ENCODE data around the gene TBCA. TPM values are rescaled to one million over a fixed set of nuclear protein-coding genes. Genes with fewer than 3 reads are reported as not detected.
"Not testable (repeated sequence)": the region's sequence is repeated elsewhere in the genome, so short reads cannot be mapped to it uniquely, and the experiment has no call there.

TBCA gene
- total and polyA plus RNA-seq, 9 donors, result 143 to 361 (median 255) TPM

DNA sequence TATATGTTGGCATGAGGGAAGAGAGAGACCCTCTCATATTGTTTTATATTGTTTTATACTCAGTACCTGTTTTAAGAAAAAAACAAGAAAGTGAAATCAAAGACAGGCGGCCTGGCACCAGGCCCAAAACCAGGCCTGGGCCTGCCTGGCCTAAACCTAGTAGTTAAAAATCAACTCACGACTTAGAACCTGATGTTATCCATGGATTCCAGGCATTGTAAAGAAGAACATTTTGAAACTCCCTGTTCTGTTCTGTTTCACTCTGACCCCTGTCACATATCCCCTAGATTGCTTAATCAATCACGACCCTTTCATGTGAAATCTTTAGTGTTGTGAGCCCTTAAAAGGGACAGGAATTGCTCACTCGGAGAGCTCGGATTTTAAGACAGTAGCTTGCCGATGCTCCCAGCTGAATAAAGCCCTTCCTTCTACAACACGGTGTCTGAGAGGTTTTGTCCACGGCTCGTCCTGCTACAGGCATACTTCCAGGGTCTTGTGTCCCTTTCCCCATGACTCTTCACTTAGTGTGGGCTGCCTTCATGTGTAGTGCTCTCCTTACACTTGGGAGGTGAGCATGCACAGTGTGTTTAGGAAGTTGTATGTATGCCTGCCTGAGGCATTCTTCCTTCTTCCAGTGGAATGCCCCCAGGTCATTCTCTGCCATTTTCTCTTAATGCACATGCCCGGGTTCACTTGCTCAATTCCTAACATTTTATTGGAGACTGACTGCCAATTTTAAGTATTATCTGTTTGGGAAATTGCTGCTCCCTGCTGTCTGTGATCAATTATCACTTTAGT is 17.8 kb downstream of the TBCA start:
- Histone ChIP-seq H3K9me3 (replicated peaks; ENCODE audit: control insufficient read depth, low read depth, low read length) (peaks cover 2% of the 10 kb centered on the region), H3K4me3 (ENCODE audit: low read length) (no peak overlapping the region), H3K27me3 (ENCODE audit: control insufficient read depth, insufficient read depth, low read length) (no peaks in the 10 kb centered on the region), H3K4me1 (ENCODE audit: control insufficient read depth, insufficient read depth, low read length) (no peaks in the 10 kb centered on the region), H3K27ac (ENCODE audit: low read length) (no peak overlapping the region), H3K36me3 (ENCODE audit: control insufficient read depth, insufficient read depth, low read length) (peaks cover 1% of the 10 kb centered on the region)
- no CpG with 5 or more reads among the region's 10 CpGs for WGBS (ENCODE audit: insufficient coverage)
- DNase-seq, result no peak

DNA sequence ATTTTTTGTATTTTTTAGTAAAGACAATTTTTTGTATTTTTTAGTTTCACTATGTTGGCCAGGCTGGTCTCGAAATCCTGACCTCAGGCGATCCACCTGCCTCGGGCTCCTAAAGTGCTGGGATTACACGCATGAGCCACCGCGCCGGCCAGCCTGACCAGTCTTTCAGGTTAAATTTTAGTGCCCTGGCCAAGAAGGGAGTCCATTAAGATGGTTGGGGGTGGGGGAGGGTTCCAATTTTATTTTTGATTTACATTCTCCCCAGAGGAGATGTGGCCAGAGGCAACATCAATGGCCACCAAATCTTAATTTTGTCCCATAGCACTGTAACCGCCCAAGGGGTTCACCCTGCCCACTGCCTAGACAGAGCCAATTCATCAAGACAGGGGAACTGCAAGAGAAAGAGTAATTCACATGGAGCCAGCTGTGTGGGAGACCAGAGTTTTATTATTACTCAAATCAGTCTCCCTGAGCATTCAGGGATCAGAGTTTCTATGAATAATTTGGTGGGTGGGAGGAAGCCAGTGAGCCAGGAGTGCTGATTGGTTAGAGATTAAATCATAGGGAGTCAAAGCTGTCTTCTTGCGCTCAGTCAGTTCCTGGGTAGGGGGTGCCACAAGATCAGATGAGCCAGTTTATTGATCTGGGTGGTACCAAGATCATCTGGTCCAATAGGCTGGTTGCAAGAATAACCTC is 24.7 kb downstream of the TBCA start:
- no peaks in the 10 kb centered on the region for H3K36me3 ChIP-seq (ENCODE audit: control insufficient read depth, insufficient read depth, low read length)
- no peak overlapping the region for H3K27ac ChIP-seq (ENCODE audit: low read length)
- no peak overlapping the region for H3K4me3 ChIP-seq (ENCODE audit: low read length)
- no peaks in the 10 kb centered on the region for H3K27me3 ChIP-seq (ENCODE audit: control insufficient read depth, insufficient read depth, low read length)
- H3K4me1 ChIP-seq (ENCODE audit: control insufficient read depth, insufficient read depth, low read length), result no peaks in the 10 kb centered on the region
- DNase-seq, result no peak
- 85% methylated on average over 5 of the region's 9 CpGs for WGBS (ENCODE audit: insufficient coverage)
- H3K9me3 ChIP-seq (replicated peaks; ENCODE audit: control insufficient read depth, low read depth, low read length), result no peaks in the 10 kb centered on the region

DNA sequence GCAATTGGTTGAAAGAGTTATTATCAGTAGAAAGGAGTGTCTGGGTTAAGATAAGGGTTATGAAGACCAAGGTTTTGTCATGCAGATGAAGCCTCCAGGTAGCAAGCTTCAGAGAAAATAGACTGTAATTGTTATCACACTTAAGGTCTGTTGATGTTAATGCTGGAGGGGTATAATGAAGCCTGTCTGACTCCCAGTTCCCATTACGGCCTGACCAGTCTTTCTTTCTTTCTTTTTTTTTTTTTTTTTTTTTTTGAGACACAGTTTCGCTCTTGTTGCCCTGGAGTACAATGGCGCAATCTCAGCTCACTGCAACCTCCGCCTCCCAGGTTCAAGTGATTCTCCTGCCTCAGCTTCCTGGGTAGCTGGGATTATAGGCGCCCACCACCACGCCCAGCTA is 25.2 kb downstream of the TBCA start:
- H3K27ac ChIP-seq (ENCODE audit: low read length); H3K27me3 ChIP-seq (ENCODE audit: control insufficient read depth, insufficient read depth, low read length); H3K9me3 ChIP-seq (replicated peaks; ENCODE audit: control insufficient read depth, low read depth, low read length); H3K4me3 ChIP-seq (ENCODE audit: low read length); H3K4me1 ChIP-seq (ENCODE audit: control insufficient read depth, insufficient read depth, low read length); DNase-seq; H3K36me3 ChIP-seq (ENCODE audit: control insufficient read depth, insufficient read depth, low read length): not testable (repeated sequence)
- 92% methylated on average over 2 of the region's 6 CpGs for WGBS (ENCODE audit: insufficient coverage)

GRCh38 chr5:77748160-77748559 is 28.0 kb downstream of the TBCA start:
- H3K27ac ChIP-seq (ENCODE audit: low read length), result no peak overlapping the region
- peaks cover 2% of the 10 kb centered on the region for H3K4me1 ChIP-seq (ENCODE audit: control insufficient read depth, insufficient read depth, low read length)
- no peaks in the 10 kb centered on the region for H3K9me3 ChIP-seq (replicated peaks; ENCODE audit: control insufficient read depth, low read depth, low read length)
- no CpG with 5 or more reads among the region's 2 CpGs for WGBS (ENCODE audit: insufficient coverage)
- H3K36me3 ChIP-seq (ENCODE audit: control insufficient read depth, insufficient read depth, low read length), result no peaks in the 10 kb centered on the region
- no peaks in the 10 kb centered on the region for H3K27me3 ChIP-seq (ENCODE audit: control insufficient read depth, insufficient read depth, low read length)
- no peak for DNase-seq
- H3K4me3 ChIP-seq (ENCODE audit: low read length), result no peak overlapping the region

GRCh38 chr5:77744116-77744515 is 32.0 kb downstream of the TBCA start:
- H3K27me3 ChIP-seq (ENCODE audit: control insufficient read depth, insufficient read depth, low read length), result no peaks in the 10 kb centered on the region
- H3K36me3 ChIP-seq (ENCODE audit: control insufficient read depth, insufficient read depth, low read length), result no peaks in the 10 kb centered on the region
- no peak overlapping the region for H3K27ac ChIP-seq (ENCODE audit: low read length)
- WGBS (ENCODE audit: insufficient coverage), result 88% methylated on average over 1 of the region's 2 CpGs
- no peak for DNase-seq
- H3K4me3 ChIP-seq (ENCODE audit: low read length), result no peak overlapping the region
- peaks cover 2% of the 10 kb centered on the region for H3K4me1 ChIP-seq (ENCODE audit: control insufficient read depth, insufficient read depth, low read length)
- no peaks in the 10 kb centered on the region for H3K9me3 ChIP-seq (replicated peaks; ENCODE audit: control insufficient read depth, low read depth, low read length)

DNA sequence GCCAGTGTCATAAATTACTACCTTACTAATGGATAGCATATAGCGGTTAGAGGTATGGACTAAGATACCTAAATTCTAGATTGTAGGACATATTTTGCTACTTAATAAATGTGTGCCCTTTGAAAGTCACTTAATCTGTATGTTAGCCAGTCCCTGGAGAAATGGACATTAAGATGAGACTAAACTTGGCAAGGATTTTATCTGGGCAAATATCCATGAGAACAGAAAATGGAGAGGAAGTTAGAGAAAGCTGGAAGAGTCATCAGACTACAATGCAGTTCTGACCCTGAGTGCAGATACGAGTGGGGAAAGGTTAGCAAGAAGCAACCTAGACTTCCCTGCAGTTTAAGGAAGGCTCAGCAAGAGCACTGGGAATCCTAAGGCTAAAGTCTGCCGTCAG is 33.0 kb downstream of the TBCA start:
- Histone ChIP-seq H3K36me3 (ENCODE audit: control insufficient read depth, insufficient read depth, low read length) (no peaks in the 10 kb centered on the region), H3K4me1 (ENCODE audit: control insufficient read depth, insufficient read depth, low read length) (peaks cover 2% of the 10 kb centered on the region), H3K27ac (ENCODE audit: low read length) (no peak overlapping the region), H3K4me3 (ENCODE audit: low read length) (no peak overlapping the region), H3K27me3 (ENCODE audit: control insufficient read depth, insufficient read depth, low read length) (no peaks in the 10 kb centered on the region), H3K9me3 (replicated peaks; ENCODE audit: control insufficient read depth, low read depth, low read length) (no peaks in the 10 kb centered on the region)
- peak; percentile 11 for DNase-seq
- WGBS (ENCODE audit: insufficient coverage), result 55% methylated on average over 2 of the region's 3 CpGs

DNA sequence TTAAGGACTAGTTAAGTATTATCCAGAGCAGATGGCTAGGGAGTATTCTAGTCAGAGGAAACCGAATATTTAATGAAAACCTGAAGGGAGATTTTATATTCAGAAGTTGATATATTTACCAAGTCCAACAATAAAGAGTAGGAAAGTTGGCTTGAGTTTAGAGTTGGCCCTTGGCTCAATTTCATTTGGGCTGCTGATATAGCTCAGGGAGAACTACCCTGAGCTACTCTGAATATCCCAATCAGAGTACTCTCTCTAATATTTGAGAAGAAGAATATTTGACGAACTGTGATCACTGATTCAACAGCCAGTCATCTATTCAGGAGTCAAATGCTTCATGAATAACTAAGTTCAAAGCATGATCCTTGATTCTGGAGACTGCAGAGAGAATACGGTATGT is 34.5 kb downstream of the TBCA start:
- Histone ChIP-seq H3K4me1 (ENCODE audit: control insufficient read depth, insufficient read depth, low read length) (peaks cover 2% of the 10 kb centered on the region), H3K4me3 (ENCODE audit: low read length) (no peak overlapping the region), H3K9me3 (replicated peaks; ENCODE audit: control insufficient read depth, low read depth, low read length) (no peaks in the 10 kb centered on the region), H3K27ac (ENCODE audit: low read length) (no peak overlapping the region), H3K27me3 (ENCODE audit: control insufficient read depth, insufficient read depth, low read length) (no peaks in the 10 kb centered on the region), H3K36me3 (ENCODE audit: control insufficient read depth, insufficient read depth, low read length) (no peaks in the 10 kb centered on the region)
- WGBS (ENCODE audit: insufficient coverage), result 100% methylated on average over 1 of the region's 3 CpGs
- DNase-seq, result peak; percentile 5

DNA sequence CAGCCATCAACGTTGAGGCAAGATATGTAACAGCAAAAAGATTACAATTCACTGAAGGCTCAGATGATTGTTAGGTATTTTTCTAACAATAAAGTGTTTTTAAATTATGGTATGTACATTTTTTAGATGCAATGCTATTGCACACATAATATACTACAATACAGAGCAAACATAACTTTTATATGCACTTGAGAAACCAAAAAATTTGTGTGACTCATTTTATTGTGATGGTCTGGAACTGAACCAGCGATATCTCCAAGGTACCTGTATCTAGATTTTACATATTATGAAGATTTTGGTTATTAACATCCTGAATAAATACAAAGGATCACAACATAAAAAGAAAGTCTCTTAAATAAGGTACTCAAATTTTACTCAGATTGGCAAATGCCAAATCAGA is 41.3 kb downstream of the TBCA start:
- Histone ChIP-seq H3K36me3 (ENCODE audit: control insufficient read depth, insufficient read depth, low read length) (no peaks in the 10 kb centered on the region), H3K9me3 (replicated peaks; ENCODE audit: control insufficient read depth, low read depth, low read length) (peaks cover 3% of the 10 kb centered on the region), H3K27me3 (ENCODE audit: control insufficient read depth, insufficient read depth, low read length) (no peaks in the 10 kb centered on the region), H3K27ac (ENCODE audit: low read length) (no peak overlapping the region), H3K4me1 (ENCODE audit: control insufficient read depth, insufficient read depth, low read length) (no peaks in the 10 kb centered on the region), H3K4me3 (ENCODE audit: low read length) (no peak overlapping the region)
- WGBS (ENCODE audit: insufficient coverage), result no CpG with 5 or more reads among the region's 2 CpGs
- DNase-seq, result no peak

- Histone ChIP-seq H3K4me3 (ENCODE audit: low read length) (no peak overlapping the region), H3K9me3 (replicated peaks; ENCODE audit: control insufficient read depth, low read depth, low read length) (peaks cover 3% of the 10 kb centered on the region), H3K36me3 (ENCODE audit: control insufficient read depth, insufficient read depth, low read length) (no peaks in the 10 kb centered on the region), H3K27me3 (ENCODE audit: control insufficient read depth, insufficient read depth, low read length) (no peaks in the 10 kb centered on the region), H3K27ac (ENCODE audit: low read length) (no peak overlapping the region), H3K4me1 (ENCODE audit: control insufficient read depth, insufficient read depth, low read length) (no peaks in the 10 kb centered on the region)
- DNase-seq, result no peak
- WGBS (ENCODE audit: insufficient coverage), result 63% methylated on average over 1 of the region's 3 CpGs
Measured at GRCh38 chr5:77733130-77733529, 43.0 kb downstream of the TBCA start.

DNA sequence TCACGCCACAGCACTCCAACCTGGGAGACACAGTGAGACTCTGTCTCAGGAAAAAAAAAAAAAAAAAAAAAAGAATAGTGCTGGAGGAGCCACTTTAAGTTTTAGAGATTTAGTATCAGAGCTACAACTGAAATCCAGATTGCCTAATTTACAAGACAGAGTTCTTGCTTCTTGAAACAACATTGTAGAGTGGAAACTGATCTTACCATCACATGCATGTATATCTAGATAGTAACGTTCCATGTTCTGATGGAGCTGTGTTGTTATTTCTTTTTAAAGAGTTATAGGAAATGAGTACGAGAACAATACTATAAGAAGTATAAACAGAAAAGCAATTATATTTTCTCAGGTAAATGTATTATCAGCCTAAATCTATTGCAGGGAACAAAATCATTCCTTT is 48.9 kb downstream of the TBCA start:
- Histone ChIP-seq H3K4me3 (ENCODE audit: low read length) (no peak overlapping the region), H3K27ac (ENCODE audit: low read length) (no peak overlapping the region), H3K9me3 (replicated peaks; ENCODE audit: control insufficient read depth, low read depth, low read length) (no peaks in the 10 kb centered on the region), H3K4me1 (ENCODE audit: control insufficient read depth, insufficient read depth, low read length) (no peaks in the 10 kb centered on the region), H3K36me3 (ENCODE audit: control insufficient read depth, insufficient read depth, low read length) (no peaks in the 10 kb centered on the region), H3K27me3 (ENCODE audit: control insufficient read depth, insufficient read depth, low read length) (no peaks in the 10 kb centered on the region)
- no CpG with 5 or more reads among the region's 3 CpGs for WGBS (ENCODE audit: insufficient coverage)
- no peak for DNase-seq
